ENCODE measurements around the gene TRIM46. TPM values are rescaled to one million over a fixed set of nuclear protein-coding genes. Genes with fewer than 3 reads are reported as not detected.

TRIM46 gene
- total and polyA plus RNA-seq, 9 of the 15 experiments (the other 6 are each of a cell fraction or from before 2014, with no cell fraction given): 0.05 to 0.60 (median 0.16) TPM; not detected in 3

DNA sequence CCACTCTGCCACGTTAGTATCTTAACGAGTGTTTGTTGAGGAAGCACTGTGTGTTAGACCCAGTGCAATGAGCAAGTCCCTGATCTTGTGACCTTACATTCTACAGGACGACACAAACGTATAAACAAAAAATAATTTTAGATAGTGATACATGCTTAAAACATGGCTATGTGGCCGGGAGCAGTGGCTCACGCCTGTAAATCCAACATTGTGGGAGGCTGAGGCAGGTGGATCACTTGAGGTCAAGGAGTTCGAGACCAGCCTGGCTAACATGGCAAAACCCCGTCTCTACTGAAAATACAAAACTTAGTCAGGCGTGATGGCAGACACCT lies 54.4 kb downstream of the TRIM46 start (continued):
- TF ChIP-seq, protein P1, sequence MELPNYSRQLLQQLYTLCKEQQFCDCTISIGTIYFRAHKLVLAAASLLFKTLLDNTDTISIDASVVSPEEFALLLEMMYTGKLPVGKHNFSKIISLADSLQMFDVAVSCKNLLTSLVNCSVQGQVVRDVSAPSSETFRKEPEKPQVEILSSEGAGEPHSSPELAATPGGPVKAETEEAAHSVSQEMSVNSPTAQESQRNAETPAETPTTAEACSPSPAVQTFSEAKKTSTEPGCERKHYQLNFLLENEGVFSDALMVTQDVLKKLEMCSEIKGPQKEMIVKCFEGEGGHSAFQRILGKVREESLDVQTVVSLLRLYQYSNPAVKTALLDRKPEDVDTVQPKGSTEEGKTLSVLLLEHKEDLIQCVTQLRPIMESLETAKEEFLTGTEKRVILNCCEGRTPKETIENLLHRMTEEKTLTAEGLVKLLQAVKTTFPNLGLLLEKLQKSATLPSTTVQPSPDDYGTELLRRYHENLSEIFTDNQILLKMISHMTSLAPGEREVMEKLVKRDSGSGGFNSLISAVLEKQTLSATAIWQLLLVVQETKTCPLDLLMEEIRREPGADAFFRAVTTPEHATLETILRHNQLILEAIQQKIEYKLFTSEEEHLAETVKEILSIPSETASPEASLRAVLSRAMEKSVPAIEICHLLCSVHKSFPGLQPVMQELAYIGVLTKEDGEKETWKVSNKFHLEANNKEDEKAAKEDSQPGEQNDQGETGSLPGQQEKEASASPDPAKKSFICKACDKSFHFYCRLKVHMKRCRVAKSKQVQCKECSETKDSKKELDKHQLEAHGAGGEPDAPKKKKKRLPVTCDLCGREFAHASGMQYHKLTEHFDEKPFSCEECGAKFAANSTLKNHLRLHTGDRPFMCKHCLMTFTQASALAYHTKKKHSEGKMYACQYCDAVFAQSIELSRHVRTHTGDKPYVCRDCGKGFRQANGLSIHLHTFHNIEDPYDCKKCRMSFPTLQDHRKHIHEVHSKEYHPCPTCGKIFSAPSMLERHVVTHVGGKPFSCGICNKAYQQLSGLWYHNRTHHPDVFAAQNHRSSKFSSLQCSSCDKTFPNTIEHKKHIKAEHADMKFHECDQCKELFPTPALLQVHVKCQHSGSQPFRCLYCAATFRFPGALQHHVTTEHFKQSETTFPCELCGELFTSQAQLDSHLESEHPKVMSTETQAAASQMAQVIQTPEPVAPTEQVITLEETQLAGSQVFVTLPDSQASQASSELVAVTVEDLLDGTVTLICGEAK (IDR thresholded peaks at IDR 0.05): no peak
- TF ChIP-seq, protein P1 (CRISPR knock-in tag; IDR thresholded peaks at IDR 0.05): 0 out of 2 replicates have a peak, but pooled peaks have one; percentile 19
- TF ChIP-seq, protein P2, sequence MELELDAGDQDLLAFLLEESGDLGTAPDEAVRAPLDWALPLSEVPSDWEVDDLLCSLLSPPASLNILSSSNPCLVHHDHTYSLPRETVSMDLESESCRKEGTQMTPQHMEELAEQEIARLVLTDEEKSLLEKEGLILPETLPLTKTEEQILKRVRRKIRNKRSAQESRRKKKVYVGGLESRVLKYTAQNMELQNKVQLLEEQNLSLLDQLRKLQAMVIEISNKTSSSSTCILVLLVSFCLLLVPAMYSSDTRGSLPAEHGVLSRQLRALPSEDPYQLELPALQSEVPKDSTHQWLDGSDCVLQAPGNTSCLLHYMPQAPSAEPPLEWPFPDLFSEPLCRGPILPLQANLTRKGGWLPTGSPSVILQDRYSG (tag; conservative IDR thresholded peaks at IDR 0.05; ENCODE audit: low read depth): 0 out of 2 replicates have a peak, but pooled peaks have one; percentile 73
- TF ChIP-seq, protein P3, sequence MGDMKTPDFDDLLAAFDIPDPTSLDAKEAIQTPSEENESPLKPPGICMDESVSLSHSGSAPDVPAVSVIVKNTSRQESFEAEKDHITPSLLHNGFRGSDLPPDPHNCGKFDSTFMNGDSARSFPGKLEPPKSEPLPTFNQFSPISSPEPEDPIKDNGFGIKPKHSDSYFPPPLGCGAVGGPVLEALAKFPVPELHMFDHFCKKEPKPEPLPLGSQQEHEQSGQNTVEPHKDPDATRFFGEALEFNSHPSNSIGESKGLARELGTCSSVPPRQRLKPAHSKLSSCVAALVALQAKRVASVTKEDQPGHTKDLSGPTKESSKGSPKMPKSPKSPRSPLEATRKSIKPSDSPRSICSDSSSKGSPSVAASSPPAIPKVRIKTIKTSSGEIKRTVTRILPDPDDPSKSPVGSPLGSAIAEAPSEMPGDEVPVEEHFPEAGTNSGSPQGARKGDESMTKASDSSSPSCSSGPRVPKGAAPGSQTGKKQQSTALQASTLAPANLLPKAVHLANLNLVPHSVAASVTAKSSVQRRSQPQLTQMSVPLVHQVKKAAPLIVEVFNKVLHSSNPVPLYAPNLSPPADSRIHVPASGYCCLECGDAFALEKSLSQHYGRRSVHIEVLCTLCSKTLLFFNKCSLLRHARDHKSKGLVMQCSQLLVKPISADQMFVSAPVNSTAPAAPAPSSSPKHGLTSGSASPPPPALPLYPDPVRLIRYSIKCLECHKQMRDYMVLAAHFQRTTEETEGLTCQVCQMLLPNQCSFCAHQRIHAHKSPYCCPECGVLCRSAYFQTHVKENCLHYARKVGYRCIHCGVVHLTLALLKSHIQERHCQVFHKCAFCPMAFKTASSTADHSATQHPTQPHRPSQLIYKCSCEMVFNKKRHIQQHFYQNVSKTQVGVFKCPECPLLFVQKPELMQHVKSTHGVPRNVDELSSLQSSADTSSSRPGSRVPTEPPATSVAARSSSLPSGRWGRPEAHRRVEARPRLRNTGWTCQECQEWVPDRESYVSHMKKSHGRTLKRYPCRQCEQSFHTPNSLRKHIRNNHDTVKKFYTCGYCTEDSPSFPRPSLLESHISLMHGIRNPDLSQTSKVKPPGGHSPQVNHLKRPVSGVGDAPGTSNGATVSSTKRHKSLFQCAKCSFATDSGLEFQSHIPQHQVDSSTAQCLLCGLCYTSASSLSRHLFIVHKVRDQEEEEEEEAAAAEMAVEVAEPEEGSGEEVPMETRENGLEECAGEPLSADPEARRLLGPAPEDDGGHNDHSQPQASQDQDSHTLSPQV (IDR thresholded peaks at IDR 0.05): 0 out of 2 replicates have a peak, but pooled peaks have one; percentile 55
- TF ChIP-seq NR4A1 (CRISPR knock-in tag; IDR thresholded peaks at IDR 0.05): no peak
- TF ChIP-seq NR4A1 (tag; IDR thresholded peaks at IDR 0.05): peak; percentile 51; the same call in 1 of the 2 replicates
- TF ChIP-seq GATAD2A (IDR thresholded peaks at IDR 0.05): no peak
- no peak for TF ChIP-seq ZEB2 (IDR thresholded peaks at IDR 0.05)
- TF ChIP-seq CBX8 (IDR thresholded peaks at IDR 0.05; ENCODE audit: borderline replicate concordance, extremely low read depth, low read depth, low read length, poor library complexity, severe bottlenecking): no peak
